Endothelial cell of umbilical vein (primary cell): ENCODE data around the gene TMOD2. TPM values are rescaled to one million over a fixed set of nuclear protein-coding genes. Genes with fewer than 3 reads are reported as not detected.

ENCODE experiments used
- BruUV-seq: library from RNA; stranded (reverse); fragments of 400-500 nt; replicated peaks from 2 replicates; lab custom pipeline; 2021; lab: Mats Ljungman, UMichigan
- CTCF ChIA-PET: fragments of 300-600, 350-600 bp; sonication (Branson Sonifier 250); formaldehyde crosslinking; loops from one replicate; lab custom pipeline; 2021; ENCODE audit warnings: antibody characterized with exemption, inconsistent platforms; lab: Charles Lee
- POLR2A ChIA-PET: fragments of 300-600, 350-600 bp; sonication (Branson Sonifier 250); formaldehyde crosslinking; loops from one replicate; lab custom pipeline; 2021; ENCODE audit warnings: antibody characterized with exemption, inconsistent platforms; lab: Charles Lee
- DNase-seq: peaks from one replicate; pipeline ENCODE4 v3.0.0-alpha.2; 2011; ENCODE audit warnings: low read depth, low spot score
- FAIRE-seq: peaks from 2 replicates; lab custom pipeline; 2011; peaks lifted over from hg19 to GRCh38; lab: Jason Lieb, UNC
- H2AFZ ChIP-seq: 2 replicates; pipeline ENCODE4 v1.6.0; 2012; ENCODE audit warnings: low read depth, low read length, control low read depth, inconsistent platforms
- H3K27ac ChIP-seq: 2 replicates; pipeline ENCODE4 v1.5.1; 2011; ENCODE audit warnings: low read depth, mild to moderate bottlenecking, control low read depth, low read length, moderate library complexity; ENCODE audit not compliant: insufficient read depth
- H3K27me3 ChIP-seq, 2 experiments: 2 replicates each; pipeline versions ENCODE4 v1.6.0 to v1.6.1; 2011; ENCODE audit warnings: low read length in 2 of 2, mixed read lengths in 1 of 2; ENCODE audit not compliant: control insufficient read depth in 2 of 2, insufficient read depth in 2 of 2
- H3K36me3 ChIP-seq, 2 experiments: 2 replicates in 1 of 2; 3 replicates in 1 of 2; pipeline ENCODE4 v1.5.1; 2011; ENCODE audit warnings: low read length in 2 of 2, mild to moderate bottlenecking in 1 of 2, moderate library complexity in 1 of 2; ENCODE audit not compliant: control insufficient read depth in 2 of 2, insufficient read depth in 2 of 2; ENCODE audit errors: extremely low read depth in 1 of 2
- H3K4me1 ChIP-seq: 3 replicates; pipeline ENCODE4 v1.5.1; 2011; ENCODE audit warnings: mild to moderate bottlenecking, low read length; ENCODE audit not compliant: control insufficient read depth, insufficient read depth; ENCODE audit errors: extremely low read depth
- H3K4me2 ChIP-seq: 2 replicates; pipeline ENCODE4 v1.6.1; 2011; ENCODE audit warnings: low read length, control low read depth, mixed read lengths; ENCODE audit not compliant: insufficient read depth
- H3K4me3 ChIP-seq, 3 experiments: fragments of 200-600 bp in 1 of 3; sonication (generic), shearing (Covaris generic) in 1 of 3; replicated peaks in 1 of 3; 2 replicates each; pipeline ENCODE4 v1.5.1; 2011 to 2016; ENCODE audit warnings: control low read depth in 3 of 3, low read length in 3 of 3, mild to moderate bottlenecking in 2 of 3, inconsistent platforms in 1 of 3, low read depth in 1 of 3, moderate library complexity in 1 of 3; ENCODE audit not compliant: insufficient read depth in 1 of 3
- H3K79me2 ChIP-seq: 2 replicates; pipeline ENCODE4 v1.6.0; 2012; ENCODE audit warnings: low read length, inconsistent platforms; ENCODE audit not compliant: control insufficient read depth, insufficient read depth
- H3K9ac ChIP-seq: replicated peaks from 2 replicates; pipeline ENCODE3; 2011; ENCODE audit warnings: low read length, control low read depth; ENCODE audit not compliant: insufficient read depth; ENCODE audit errors: extremely low read depth
- H3K9me1 ChIP-seq: replicated peaks from 3 replicates; pipeline ENCODE4 v1.6.0; 2011; ENCODE audit warnings: mild to moderate bottlenecking, low read length; ENCODE audit not compliant: control insufficient read depth, insufficient read depth; ENCODE audit errors: extremely low read depth
- H3K9me3 ChIP-seq: replicated peaks from 2 replicates; pipeline ENCODE4 v1.5.1; 2012; ENCODE audit warnings: low read length, inconsistent platforms; ENCODE audit not compliant: control insufficient read depth, insufficient read depth
- H4K20me1 ChIP-seq: replicated peaks from 2 replicates; pipeline ENCODE3; 2011; ENCODE audit warnings: mild to moderate bottlenecking, low read length; ENCODE audit not compliant: control insufficient read depth, insufficient read depth; ENCODE audit errors: extremely low read depth
- CTCF ChIP-seq, 2 donors: IDR thresholded peaks; 1 replicate in 1 of 2; 2 replicates in 1 of 2; pipeline ENCODE4 v1.5.1; 2011; ENCODE audit warnings: low read length in 2 of 2, mild to moderate bottlenecking in 2 of 2, moderate library complexity in 2 of 2, control low read depth in 1 of 2, inconsistent platforms in 1 of 2, low read depth in 1 of 2; ENCODE audit not compliant: insufficient read depth in 1 of 2; ENCODE audit errors: extremely low read depth in 1 of 2
- EZH2 ChIP-seq: IDR thresholded peaks from 2 replicates; pipeline ENCODE4 v1.6.1; 2012; ENCODE audit warnings: borderline replicate concordance, low read depth, mild to moderate bottlenecking, moderate library complexity, low read length, inconsistent platforms; ENCODE audit not compliant: severe bottlenecking
- FOS ChIP-seq: IDR thresholded peaks from 2 replicates; pipeline ENCODE4 v1.6.1; 2011; ENCODE audit warnings: mild to moderate bottlenecking, low read length, moderate library complexity, borderline replicate concordance; ENCODE audit not compliant: insufficient read depth
- GATA2 ChIP-seq: IDR thresholded peaks from 2 replicates; pipeline ENCODE4 v1.7.0; 2011; ENCODE audit warnings: low read depth, mild to moderate bottlenecking, moderate library complexity, mixed read lengths, low read length; ENCODE audit not compliant: insufficient read length, insufficient read depth
- JUN ChIP-seq: IDR thresholded peaks from 2 replicates; pipeline ENCODE4 v1.6.1; 2011; ENCODE audit warnings: borderline replicate concordance, low read depth; ENCODE audit not compliant: insufficient read length, insufficient read depth
- MAX ChIP-seq: IDR thresholded peaks from 2 replicates; pipeline ENCODE4 v1.6.1; 2011; ENCODE audit not compliant: insufficient read depth, insufficient read length
- MYC ChIP-seq: IDR thresholded peaks from one replicate; pipeline ENCODE4 v1.6.1; 2011; ENCODE audit warnings: mild to moderate bottlenecking, low read depth, low read length
- POLR2A ChIP-seq: IDR thresholded peaks from 2 replicates; pipeline ENCODE4 v1.6.1; 2012; ENCODE audit warnings: low read depth, mild to moderate bottlenecking, control low read depth, low read length
- POLR2AphosphoS5 ChIP-seq: IDR thresholded peaks from 2 replicates; pipeline ENCODE4 v1.6.1; 2012; ENCODE audit warnings: low read depth, mild to moderate bottlenecking, control low read depth, low read length, moderate library complexity; ENCODE audit not compliant: insufficient read depth
- dilution Hi-C: fragments of 300-500 bp; cut with MboI; formaldehyde crosslinking; loops from one replicate; pipeline ENCODE4 v1.15.0; 2019; ENCODE audit warnings: low sequenced_read_pairs; ENCODE audit not compliant: extremely low pct_ligation_motif_present
- intact Hi-C: fragments of 100-400 bp; cut with micrococcal nuclease; formaldehyde crosslinking; loops from one replicate; pipeline ENCODE4 v1.10.0; 2022
- polyA plus RNA-seq, 4 experiments: library from polyadenylated mRNA; depleted of rRNA in 3 of 4; stranded (reverse) in 3 of 4; unstranded in 1 of 4; fragments of >200 nt; gene quantifications; 2 replicates each; pipeline versions ENCODE4 v1.2.1 to v1.2.3, GENCODE V29; 2011 to 2012; ENCODE audit warnings: missing spikeins in 1 of 4
- total RNA-seq: library from RNA; stranded (reverse); gene quantifications from 2 replicates; pipeline ENCODE4 v1.2.3, GENCODE V29; 2021

TMOD2 gene
- total and polyA plus RNA-seq, 2 donors (not counting 3 experiments of a cell fraction or from before 2014, with no cell fraction given), result 0.46 to 2.7 TPM

GRCh38 chr15:51727141-51727897, 24.1 kb upstream of the TMOD2 start:
- peak; percentile 52 for FAIRE-seq
- Histone ChIP-seq H3K4me1 (no peaks in the 10 kb centered on the region), H4K20me1 (no peaks in the 10 kb centered on the region), H3K9ac (no peak overlapping the region), H3K9me3 (no peaks in the 10 kb centered on the region), H3K36me3 (no peaks in the 10 kb centered on the region), H2AFZ (no peak overlapping the region), H3K4me2 (no peak overlapping the region), H3K4me3 (no peak overlapping the region), H3K9me1 (no peaks in the 10 kb centered on the region), H3K27ac (no peak overlapping the region), H3K27me3 (no peaks in the 10 kb centered on the region), H3K79me2 (no peaks in the 10 kb centered on the region)
- POLR2A ChIA-PET, result no interaction called here
- dilution Hi-C loops, result no loop called here
- BruUV-seq, result no TSS peak
- CTCF ChIA-PET, result interaction anchor here (1.8 kb wide), 1 partner anchor 10 kb away, joined by 4 read pairs; the partner anchor contains the start of gene LYSMD2
- intact Hi-C loops, result no loop called here
- TF ChIP-seq FOS (no peak), MAX (no peak), CTCF (IDR thresholded peaks at IDR 0.05; ENCODE audit: extremely low read depth in 1 of 2, insufficient read depth in 1 of 2, low read depth in 1 of 2, low read length in 2 of 2) (no peak), JUN (no peak), POLR2AphosphoS5 (no peak), POLR2A (no peak), EZH2 (no peak), GATA2 (no peak), MYC (no peak)
- no peak for DNase-seq
